HG03439 (cell line): ENCODE results near the gene RAPGEF5.

Experiments
- ATAC-seq: cut with Tn5 transposase; IDR thresholded peaks from one replicate; pipeline ENCODE4 v1.9.1; 2021; ENCODE audit warnings: mild to moderate bottlenecking, moderate library complexity; ENCODE audit not compliant: unreplicated experiment

Gene RAPGEF5

DNA sequence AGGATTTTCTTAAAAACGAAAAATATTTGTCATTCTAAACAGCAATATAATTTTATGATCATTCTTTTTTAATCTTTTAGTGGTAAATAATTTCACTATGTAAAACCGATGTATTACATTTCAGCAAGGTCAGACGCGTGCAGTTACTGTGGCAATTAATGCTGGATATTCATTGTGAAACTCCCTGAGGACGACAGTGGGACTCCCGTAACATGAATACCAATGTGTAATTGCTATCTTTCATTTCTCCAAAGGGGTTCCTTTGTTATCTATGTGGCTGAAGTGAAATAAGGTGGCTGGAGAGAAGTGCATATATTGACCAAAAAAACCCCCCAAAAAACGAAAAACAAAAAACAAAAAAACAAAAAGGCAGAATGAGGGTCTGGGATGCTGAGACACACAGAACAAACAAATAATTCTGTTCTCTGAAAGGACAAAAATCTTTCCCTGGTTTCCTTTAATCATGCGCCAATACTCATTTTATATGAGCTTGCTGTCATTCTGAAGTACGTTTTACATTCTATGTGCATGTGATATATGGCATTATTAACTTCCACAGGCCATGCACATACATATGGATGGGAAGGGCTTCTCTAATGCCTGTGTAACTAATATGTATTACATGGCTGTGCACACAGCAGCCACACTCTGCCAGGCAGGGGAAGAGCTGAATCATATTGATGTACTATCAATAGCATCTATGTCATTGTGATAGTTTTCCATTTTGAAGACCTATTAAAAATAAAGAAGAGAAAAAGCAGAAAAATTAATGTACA lies 161.4 kb downstream of the RAPGEF5 start:
- ATAC-seq = no peak

DNA sequence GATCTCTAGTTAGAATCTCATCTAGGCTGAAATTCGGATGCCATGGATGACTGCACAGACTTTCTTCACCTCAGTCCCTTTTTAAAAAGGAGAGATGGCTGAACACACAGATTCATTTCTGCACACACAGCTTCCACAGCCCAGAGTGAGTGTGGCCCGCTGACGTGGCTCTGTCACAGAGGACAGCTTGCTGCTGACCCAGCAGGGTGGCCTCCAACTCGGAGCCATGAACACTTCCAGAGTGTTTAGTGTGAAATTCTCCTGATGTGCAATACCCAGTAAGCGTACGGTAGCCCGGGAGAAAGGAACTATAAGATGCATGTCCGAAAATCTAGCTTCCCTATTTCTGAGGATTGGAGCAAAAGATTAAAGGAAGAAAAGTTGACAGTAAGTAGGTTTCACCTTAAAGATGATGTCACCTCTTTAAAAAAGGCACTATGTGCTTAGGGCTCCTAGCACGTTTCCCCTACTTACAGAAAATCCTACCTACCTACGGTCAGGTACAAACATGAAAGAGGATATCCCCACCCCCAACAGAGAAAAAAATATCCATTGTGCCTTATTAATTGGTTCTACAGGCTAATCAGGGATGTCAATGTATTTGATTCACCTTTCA lies 162.2 kb downstream of the RAPGEF5 start:
- ATAC-seq = no peak

DNA sequence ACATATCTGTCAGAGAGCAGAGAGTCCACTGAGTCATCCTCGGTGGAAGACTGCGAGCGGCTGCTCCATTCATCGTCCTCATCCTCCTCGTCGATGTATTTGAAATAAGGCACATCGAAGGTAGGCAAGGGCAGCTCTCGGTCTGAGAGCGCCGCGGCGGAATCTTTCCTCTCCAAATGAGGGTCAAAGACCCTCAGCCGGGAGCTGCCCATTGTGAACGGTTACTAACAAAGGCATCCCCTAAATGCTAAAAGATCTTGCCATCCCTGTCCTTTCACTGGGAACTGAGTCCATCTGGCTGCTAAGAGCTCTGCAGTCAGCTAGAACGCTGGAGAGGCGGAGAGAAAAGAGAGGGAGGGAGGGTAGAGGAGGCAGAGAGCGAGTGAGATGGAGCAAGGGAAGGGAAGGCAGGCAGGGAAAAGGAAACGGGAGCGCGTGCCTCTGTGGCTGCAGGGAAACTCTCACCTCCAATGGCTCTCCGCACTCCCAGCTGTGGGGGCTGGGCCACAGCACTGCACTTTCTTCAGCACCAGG lies 163.4 kb downstream of the RAPGEF5 start:
- no peak for ATAC-seq

DNA sequence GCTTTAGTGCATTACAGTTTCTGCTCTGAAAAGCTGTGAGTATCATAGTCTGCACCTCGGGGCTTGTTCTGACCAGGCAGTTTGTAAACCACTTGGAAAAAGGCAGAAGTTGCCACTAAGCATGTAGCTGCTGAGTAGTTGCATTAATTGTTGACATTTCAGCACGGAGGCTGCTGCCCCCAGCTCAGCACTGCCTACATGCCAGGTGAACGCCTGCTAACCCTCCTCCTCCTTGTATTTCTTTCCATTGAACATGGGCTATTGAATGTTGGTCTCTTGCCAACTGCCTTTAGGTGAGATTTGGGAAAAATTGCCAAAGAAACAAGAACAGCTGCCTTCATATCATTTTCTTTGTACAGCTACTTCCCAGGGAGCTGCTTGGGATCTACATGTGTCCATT lies 164.2 kb downstream of the RAPGEF5 start:
- no peak for ATAC-seq

DNA sequence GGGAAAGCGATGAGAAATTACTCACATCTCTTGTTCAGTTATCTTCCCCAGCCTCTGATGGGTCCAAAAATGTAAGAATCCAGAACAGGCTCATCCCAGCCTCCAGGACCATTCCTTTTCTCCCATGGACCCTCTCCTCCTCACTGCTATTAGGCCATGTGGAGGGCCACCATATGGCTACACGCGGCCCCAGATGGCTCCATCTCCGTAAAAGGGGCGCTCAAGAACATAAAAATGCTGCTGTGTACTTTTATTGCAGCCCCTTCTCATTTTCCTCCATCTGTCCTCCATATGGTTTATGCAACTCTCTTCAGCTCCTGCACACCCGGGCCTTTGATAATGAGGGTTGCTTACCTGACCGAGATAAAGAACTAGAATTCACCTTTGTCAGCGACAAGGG lies 166.2 kb downstream of the RAPGEF5 start:
- ATAC-seq = no peak

DNA sequence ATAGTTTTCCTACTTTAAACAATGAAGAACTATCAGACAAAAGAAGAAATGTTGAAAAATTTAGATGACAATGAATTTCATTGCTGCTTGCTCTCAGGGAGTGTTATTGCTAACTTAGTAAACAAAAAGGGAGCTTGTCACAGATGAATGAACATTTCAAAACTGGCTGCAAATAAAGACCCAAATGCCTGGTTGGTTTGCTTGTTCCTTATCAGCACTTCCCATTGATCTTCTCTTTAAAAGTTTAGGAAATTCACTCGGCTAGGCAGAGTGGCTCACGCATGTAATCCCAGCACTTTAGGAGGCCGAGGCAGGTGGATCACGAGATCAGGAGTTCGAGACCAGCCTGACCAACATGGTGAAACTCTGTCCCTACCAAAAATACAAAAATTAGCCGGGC lies 167.2 kb downstream of the RAPGEF5 start:
- no peak for ATAC-seq

DNA sequence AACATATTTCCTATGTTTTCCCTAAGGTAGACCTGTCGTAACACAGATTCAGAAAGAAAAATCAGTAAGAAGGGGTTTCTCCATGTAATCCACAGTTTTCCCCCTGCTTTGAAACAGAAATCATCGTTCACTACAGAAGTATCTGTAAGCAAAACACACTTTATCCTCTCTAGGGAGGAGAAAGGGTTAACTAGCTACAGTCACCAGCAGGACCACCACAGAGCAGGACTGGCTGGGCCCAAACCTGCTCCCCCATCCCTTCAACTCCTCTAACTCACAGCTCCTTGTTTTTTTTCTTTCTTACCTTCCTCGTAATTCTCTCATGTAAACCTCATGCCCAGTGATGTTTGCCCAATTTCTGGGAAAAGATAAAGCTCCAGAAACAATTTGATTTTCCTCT lies 167.7 kb downstream of the RAPGEF5 start:
- ATAC-seq = no peak

DNA sequence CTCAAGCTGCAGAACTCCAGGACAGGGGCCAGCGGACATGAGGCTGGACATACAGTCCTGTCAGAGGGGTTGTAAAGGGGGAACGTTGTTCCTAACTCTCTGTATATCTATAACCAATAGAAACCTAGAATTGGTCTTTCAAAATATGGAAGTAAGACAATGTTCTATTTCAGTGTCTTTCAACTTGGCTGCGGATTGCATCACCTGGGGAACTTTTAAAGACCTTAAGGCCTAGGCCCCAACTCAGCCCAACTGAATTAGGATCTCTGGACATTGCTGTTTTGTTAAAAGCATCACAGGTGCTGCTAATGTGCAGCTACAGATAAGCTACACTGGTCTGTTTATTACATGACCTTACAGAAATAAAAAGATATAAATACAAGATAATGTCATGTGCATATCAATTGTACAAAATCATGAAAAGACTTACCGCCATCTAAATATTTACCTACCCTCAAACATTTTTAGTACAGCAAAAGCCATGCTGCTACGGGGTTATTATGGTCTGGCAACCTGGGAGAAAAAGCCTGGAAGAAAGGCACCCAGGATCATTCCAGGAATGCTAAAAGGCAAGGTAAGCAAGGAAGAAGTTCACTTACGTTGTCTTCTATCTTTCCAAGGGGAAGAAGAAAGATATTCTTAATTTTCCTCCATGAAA lies 169.1 kb downstream of the RAPGEF5 start:
- ATAC-seq = no peak

DNA sequence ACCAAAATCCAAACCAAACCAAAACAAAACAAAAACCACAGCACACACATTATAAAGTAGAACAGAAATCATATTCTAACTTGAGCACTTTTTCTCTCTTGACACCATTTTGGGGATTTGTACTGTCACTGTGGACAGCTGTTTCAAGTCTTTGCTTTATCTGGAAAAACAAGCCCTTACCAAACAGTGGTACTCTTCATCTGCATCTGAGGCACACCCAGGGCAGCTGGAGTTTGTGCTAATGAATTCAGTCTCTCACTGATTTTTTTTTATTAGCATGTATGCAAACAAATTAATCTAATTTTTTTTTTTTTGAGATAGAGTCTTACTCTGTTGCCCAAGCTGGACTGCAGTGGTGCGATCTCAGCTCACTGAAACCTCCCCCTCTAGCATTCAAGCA lies 171.4 kb downstream of the RAPGEF5 start:
- no peak for ATAC-seq

DNA sequence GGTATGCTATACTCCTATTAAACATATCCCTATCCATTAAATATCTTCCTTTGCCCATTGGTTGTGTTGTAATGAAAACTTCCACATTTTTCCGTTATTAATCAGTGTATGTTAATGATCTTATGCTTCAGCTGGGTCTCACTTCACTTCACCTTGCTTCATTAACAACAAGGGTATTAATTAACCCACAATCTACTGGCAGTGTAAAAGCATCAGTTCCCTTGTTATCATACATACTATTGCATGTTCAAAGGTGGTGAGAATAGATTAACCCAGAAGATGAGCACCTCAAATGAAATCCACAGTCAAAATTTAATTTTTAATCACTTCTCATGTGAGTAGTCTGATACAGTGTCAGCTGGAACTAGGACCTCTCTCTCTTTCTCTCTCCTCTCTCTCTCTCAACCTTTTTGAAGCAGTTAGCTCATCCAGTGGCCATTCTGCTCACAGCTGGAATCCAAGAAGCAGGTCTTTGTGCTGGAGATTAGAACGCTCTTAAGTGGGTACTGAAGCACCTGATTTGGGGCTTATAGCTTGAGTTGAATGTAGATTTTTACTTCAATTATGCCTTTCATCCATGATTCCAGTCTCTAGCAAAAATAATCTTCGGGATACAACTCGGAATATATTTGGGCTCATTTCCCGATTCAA lies 172.3 kb downstream of the RAPGEF5 start:
- ATAC-seq = no peak

DNA sequence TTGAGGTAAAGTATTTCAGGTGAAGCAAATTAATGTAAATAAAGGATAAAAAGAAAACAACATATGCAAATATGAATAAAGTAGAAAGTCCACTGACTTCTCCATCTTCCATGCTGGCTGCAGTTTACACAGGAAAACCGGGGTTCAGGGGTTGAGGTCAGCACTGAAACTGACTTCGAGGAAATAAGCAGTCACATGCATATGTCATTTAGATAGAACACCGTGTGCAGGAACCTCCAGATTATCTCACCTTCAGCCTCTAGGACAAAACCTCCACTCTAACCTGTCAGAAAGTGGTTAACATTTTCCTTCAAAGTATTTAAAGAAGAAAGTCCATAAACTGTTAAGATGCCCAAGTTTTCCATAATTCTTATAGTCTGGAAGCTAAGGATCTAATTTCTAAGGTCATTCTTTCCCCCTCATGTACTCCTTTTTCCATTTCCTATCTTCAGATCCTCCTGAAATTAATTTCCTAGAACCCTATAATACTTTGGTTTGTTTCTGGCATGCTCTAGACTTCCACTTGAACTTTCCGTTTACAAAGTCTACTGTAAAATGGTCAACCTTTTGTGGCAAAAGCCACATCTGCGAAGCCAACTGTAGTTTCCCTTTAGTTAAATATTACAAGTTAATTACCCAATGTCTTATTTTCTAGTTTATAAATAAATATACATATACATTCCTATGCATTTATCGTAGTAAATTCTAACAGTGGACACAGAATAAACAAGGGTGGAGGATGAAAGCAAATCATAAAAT lies 173.3 kb downstream of the RAPGEF5 start:
- no peak for ATAC-seq

DNA sequence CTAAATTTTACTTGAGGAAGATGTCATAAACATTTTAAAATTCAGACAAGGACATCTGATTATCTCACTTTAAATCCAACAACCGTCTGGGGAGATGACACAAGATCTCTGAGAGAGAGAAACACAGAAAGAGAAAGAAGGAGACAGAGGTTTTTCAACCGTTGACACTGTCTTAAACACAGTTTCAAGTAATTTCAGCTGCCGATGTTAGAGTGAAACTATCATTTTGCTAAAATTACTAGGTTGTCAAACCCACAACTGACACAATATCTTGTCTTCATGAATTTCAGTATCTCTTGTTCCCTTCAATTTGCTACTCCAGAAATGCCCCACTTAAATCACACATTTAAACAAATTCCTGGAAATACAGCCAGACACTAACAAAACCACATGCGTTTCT lies 174.8 kb downstream of the RAPGEF5 start:
- no peak for ATAC-seq

DNA sequence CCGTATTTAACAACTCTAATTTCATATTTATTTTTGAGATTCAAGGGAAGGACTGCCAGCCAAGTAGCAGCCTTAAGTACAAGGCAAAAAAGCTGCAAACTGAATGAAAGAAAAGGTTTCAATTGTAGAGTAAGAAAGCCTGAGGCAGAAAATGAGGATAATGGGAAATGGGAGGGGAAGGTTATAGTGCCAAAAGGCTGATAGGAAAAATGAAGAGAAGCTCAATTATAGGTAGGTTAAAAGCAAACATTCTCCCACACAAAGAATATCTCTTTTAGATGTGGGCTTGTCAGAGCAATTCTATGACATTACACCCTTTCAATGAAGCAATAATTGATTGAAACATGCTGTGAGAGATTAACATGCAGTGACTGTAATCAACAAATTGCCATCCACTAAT lies 175.3 kb downstream of the RAPGEF5 start:
- no peak for ATAC-seq

DNA sequence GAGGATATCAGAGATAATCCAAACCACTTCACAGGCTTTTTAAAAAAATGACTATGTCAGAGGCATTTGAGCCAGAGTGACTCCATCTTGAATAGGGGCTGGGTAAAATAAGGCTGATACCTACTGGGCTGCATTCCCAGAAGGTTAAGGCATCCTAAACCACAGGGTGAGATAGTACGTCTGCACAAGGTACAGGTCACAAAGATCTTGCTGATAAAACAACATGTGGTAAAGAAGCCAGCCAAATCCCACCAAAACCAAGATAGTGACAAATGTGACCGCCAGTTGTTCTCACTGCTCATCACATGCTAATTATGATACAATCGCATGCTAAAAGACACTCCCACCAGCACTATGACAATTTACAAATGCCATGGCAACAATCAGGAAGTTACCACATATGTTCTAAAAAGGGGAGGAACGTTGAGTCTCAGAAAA lies 177.5 kb downstream of the RAPGEF5 start:
- no peak for ATAC-seq

DNA sequence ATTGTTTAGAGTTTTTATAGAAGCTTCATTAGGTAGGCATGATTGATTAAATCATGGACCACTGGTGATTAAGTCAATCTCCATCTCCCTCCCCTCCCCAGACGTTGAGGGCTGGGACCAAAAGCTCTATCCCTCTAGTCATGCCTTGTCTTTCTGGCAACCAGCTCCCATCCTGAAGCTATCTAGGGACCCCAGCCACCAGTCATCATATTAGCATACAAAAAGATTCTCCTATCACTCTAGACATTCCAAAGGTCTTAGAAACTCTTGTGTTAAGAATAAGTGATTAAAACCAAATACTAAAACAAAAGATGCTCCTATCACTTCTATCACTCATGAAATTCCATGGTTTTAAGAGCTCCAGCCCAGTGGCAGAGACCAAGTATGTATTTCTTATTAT lies 178.2 kb downstream of the RAPGEF5 start:
- no peak for ATAC-seq

DNA sequence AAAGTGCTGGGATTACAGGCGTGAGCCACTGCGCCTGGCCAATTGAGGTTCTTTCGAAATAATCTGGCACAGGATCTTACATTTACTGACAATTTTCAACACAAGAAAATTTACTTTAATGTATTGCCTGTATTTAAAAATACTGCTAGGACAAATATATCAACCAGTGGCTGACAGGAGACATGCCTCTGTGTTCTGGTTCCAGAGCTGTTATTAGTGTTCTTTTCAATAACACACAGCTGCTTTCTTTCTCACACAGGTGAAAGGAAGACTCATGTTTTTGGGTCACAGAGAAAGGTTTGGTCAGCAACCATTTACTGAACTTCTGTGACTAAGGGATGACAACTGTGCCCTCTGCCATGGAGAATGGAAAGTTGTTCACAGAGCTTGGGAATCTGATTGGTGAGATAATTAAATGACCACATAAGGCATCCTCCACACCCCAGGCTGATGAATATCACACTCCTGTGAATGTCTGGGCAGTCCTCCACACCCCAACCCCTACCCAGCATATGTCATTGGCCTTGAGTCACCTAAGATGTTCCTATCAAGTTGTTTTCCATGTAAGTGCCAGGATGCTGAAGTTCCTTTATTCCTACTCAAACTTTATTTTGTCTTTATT lies 180.1 kb downstream of the RAPGEF5 start:
- no peak for ATAC-seq

DNA sequence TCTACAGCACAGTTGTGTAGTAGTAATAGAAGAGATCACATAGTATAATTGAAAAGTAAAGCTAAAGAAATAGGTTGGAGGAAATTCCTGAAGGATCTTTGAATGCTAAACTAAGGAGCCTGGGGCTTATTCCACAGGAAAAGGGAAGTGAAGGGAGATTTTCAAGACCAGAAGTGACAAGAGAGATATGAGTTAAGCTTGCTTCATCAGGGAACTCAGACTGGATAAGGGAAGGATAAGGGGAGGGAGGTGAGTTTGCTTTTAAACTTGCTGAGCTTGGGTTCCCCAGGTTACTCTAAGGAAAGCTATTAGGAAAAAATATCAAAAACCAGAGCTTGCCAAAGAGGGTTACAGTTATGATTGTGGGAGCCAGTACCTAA lies 182.4 kb downstream of the RAPGEF5 start:
- no peak for ATAC-seq

DNA sequence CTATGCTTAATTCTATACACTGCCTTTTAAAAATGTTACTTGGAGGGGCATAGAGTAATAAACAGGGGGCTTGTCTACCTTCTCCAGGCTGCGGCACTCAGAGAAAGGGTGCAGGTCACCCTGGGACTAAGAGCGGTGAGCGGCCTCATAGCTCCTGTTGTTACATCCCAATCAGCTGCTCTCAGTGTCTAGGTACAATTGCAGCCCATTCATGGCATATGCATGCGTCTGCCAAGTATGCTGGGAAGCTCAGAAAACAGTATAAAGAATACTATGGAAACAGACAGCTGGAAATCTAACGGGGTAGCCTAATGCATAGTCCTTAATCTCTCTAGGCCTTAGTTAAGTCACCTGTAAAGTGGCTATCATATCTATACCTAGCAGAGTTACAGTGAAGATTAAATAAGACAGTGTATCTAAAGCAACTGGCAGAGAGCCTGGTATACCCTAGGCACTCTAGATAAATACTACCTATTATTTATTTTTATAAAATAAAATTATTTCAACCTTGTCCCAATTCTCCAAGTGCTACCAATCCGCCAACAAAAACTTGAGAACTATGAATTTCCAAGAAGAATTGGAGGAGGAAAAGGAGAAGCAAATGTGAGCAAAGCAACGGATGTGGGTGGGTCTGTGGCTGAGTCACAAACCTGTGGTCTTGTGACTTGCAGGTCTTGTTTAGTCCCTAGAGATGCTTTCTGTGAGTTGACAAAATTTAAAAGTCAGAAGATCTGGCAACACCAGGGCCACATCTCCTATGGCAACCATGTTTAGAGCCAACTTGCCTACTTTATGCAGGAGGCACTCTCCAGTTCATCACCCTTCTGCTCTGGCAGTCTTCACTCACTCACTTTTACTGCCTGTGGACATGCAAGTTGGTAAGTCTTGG lies 183.0 kb downstream of the RAPGEF5 start:
- ATAC-seq = peak; percentile 72

DNA sequence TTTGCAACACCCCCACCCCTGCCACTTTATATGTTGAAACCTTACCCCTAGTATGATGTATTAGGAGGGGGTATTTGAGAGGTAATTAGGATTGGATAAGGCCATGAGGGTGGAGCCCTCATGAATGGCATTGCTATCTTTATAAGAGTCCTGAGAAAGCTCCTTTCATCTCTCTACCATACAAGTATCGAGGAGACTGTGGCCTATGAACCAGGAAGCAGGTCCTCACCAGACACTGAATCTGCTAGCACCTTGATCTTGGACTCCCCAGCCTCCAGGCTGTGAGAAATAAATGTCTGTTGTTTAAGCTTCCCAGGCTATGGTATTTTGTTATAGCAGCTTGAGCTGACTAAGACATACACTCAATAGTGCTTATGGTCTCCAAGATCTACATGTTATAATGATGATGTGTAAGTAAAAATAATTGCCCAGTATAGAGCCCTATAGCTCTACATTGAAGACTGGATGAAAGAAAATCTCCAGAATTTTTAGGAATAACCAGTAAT lies 188.8 kb downstream of the RAPGEF5 start:
- no peak for ATAC-seq
